ENCODE measurements around the gene IFNW1.

GRCh38 chr9:21114311-21114710, 27.3 kb downstream of the IFNW1 start:
- TF ChIP-seq, protein P1, sequence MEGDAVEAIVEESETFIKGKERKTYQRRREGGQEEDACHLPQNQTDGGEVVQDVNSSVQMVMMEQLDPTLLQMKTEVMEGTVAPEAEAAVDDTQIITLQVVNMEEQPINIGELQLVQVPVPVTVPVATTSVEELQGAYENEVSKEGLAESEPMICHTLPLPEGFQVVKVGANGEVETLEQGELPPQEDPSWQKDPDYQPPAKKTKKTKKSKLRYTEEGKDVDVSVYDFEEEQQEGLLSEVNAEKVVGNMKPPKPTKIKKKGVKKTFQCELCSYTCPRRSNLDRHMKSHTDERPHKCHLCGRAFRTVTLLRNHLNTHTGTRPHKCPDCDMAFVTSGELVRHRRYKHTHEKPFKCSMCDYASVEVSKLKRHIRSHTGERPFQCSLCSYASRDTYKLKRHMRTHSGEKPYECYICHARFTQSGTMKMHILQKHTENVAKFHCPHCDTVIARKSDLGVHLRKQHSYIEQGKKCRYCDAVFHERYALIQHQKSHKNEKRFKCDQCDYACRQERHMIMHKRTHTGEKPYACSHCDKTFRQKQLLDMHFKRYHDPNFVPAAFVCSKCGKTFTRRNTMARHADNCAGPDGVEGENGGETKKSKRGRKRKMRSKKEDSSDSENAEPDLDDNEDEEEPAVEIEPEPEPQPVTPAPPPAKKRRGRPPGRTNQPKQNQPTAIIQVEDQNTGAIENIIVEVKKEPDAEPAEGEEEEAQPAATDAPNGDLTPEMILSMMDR (IDR thresholded peaks at IDR 0.05; ENCODE audit: insufficient read depth, low read length), result no peak
- no peak for TF ChIP-seq GABPA (IDR thresholded peaks at IDR 0.05; ENCODE audit: low read depth)
- TF ChIP-seq SPI1 (IDR thresholded peaks at IDR 0.05; ENCODE audit: borderline replicate concordance, low read depth), result no peak

Data from HL-60 (cell line).